ENCODE measurements around the gene SS18L1.

- TF ChIP-seq CTCF (IDR thresholded peaks at IDR 0.05) (no peak), ATF1 (CRISPR knock-in tag; IDR thresholded peaks at IDR 0.05) (no peak)
Measured at GRCh38 chr20:62222266-62222850, 78.8 kb downstream of the SS18L1 start.

All from WTC11 (cell line).